GM13976 (cell line): Measurements from ENCODE around the gene MRPL37.
"Not testable (repeated sequence)": the region's sequence is repeated elsewhere in the genome, so short reads cannot be mapped to it uniquely, and the experiment has no call there.

Experiments used
- DNase-seq: peaks from one replicate; pipeline ENCODE4 v3.0.0; 2012; ENCODE audit warnings: low spot score
- in situ Hi-C: fragments of 300-500 bp; cut with MboI; formaldehyde crosslinking; loops from one replicate; pipeline ENCODE4 v1.12.0; 2022; ENCODE audit warnings: low sequenced_read_pairs, mixed read lengths, inconsistent platforms; ENCODE audit not compliant: unreplicated experiment
- TF ChIP-seq, protein P1 (sequence below): IDR thresholded peaks from 2 replicates; pipeline ENCODE4 v1.5.1; 2012; ENCODE audit warnings: borderline replicate concordance, mild to moderate bottlenecking; ENCODE audit not compliant: insufficient read depth; ENCODE audit errors: extremely low read depth, missing control alignments, control extremely low read depth

MRPL37 gene

DNA sequence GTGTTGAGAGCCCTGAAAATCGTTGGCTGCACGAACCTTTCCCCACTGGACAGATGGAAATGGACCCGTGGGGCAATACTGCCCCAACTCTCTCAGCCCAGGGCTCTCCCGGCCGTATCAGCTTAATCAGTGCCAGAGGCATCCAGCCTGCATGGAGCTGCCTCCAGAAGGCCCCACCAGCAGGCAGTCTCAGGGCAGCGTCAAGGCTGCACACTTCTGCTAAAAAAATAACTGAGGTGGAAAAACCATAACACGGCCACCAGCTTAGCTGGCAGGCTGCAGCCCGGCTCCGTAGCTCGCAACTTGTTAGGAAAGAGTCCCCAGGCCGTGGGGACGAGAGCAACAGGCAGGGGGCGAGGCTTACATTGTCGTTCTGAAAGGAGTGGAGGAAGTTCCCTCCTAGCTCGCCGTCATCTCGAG is 27.9 kb downstream of the MRPL37 start:
- in situ Hi-C loops = no loop called here
- DNase-seq = peak; percentile 23
- TF ChIP-seq, protein P1, sequence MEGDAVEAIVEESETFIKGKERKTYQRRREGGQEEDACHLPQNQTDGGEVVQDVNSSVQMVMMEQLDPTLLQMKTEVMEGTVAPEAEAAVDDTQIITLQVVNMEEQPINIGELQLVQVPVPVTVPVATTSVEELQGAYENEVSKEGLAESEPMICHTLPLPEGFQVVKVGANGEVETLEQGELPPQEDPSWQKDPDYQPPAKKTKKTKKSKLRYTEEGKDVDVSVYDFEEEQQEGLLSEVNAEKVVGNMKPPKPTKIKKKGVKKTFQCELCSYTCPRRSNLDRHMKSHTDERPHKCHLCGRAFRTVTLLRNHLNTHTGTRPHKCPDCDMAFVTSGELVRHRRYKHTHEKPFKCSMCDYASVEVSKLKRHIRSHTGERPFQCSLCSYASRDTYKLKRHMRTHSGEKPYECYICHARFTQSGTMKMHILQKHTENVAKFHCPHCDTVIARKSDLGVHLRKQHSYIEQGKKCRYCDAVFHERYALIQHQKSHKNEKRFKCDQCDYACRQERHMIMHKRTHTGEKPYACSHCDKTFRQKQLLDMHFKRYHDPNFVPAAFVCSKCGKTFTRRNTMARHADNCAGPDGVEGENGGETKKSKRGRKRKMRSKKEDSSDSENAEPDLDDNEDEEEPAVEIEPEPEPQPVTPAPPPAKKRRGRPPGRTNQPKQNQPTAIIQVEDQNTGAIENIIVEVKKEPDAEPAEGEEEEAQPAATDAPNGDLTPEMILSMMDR = no peak

DNA sequence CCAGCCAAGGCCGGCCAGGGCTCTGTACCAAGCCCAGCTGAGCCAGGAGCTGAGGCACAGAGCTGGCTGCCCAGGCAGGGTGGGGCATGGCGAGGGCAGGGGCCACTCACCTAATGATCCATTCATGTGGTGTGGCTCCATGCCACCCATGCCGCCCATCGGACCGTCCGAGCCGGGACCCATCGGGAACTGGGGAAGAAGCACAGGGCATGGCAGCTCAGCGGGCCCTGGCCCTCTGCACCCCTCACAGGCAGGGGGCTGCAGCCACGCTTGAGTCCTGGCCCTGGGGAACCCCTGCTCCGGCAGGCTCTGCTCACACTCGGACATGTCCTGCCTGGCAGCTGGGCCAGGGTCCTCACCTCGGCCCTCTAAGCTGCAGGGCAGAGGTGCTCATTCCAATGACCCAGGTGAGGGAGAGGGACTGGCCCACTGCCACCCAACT is 28.7 kb downstream of the MRPL37 start:
- in situ Hi-C loops = no loop called here
- TF ChIP-seq, protein P1 = no peak
- no peak for DNase-seq

DNA sequence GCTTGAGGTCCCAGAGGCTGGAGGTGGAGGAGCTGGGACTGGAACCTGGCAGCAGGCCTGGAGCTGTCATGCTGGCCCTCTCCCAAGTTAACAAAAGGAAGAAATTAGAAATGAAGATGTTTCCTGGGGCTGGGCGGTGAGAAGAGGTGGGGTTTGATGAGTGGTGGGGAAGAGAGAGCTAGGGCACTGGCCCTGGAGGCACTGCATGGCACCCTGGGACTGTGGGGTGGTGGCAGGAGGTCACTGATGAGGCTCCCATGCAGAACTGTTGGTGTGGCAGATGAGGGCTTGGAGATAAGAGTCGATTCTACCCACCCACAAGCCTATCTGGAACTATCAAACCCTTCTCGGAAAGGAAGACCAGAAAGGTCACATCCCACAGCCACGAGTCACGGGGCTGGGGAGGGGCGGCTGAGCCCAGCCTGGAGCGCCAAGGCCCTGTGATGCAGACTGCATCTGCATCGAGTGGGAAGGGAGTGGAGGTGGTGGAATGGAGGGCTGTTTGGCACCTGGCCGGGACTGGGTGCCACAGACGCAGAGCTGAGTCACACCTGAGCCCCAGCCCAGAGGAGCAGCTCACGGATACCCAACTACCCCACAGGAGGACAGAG is 29.4 kb downstream of the MRPL37 start:
- TF ChIP-seq, protein P1 = no peak
- in situ Hi-C loops = no loop called here
- DNase-seq = no peak

DNA sequence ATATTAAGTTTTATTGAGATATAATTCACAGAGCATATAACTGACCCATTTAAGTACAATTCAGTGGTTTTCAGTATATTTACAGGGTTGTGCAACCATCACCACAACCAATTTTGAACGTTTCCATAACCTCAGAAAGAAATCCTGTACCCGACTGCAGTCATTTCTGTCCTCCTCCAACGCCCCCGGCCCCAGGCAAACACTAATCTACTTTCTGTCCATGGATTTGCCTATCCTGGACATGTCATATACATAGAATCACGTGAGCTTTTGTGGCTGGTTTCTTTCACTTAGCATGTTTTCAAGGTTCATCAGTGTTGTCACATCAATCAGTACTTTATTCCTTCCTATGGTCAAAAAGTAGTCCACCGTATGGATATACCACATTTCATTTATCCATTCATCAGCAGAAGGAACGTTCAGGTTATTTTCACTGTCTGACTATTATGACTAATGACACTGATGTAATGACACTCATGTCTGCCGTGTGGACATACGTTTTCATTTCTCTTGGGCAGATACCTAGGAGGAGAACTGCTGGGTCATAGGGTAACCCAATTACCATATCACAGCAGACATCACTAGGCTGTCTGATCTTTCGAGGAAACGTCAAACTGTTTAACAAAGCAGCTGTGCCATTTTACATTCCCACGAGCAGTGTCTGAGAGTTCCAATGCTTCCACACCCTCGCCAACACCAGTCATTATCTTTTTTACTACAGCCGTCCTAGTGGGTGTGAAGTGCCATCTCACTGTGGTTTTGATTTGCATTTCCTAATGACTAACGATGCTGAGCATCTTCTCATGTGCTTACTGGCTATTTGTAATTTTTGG is 30.8 kb downstream of the MRPL37 start:
- in situ Hi-C loops = no loop called here
- TF ChIP-seq, protein P1 = no peak
- DNase-seq = no peak

DNA sequence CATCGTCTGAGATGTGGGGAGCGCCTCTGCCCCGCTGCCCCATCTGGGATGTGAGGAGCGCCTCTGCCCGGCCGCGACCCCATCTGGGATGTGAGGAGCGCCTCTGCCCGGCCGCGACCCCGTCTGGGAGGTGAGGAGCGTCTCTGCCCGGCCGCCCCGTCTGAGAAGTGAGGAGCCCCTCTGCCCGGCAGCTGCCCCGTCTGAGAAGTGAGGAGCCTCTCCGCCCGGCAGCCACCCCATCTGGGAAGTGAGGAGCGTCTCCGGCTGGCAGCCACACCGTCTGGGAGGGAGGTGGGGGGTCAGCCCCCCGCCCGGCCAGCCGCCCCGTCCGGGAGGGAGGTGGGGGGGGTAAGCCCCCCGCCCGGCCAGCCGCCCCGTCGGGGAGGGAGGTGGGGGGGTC is 33.2 kb downstream of the MRPL37 start:
- DNase-seq = not testable (repeated sequence)

DNA sequence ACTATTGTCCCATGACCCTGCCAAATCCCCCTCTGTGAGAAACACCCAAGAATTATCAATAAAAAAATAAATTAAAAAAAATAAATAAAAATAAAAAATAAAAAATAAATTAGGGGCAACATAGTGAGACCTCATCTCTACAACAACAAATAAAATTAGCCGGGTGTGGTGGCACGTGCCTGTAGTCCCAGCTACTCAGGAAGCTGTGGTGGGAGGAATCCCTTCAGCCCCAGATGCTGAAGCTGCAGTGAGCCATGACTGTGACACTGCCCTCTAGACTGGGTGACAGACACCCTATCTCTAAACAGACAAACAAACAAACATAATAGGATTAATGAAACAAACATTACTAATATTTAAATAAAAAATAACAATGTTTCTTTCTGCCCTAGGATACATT is 34.3 kb downstream of the MRPL37 start:
- DNase-seq = no peak
- TF ChIP-seq, protein P1 = no peak
- in situ Hi-C loops = no loop called here

More for the DNA sequence above, 33.2 kb downstream of the MRPL37 start:
- in situ Hi-C loops = not testable (repeated sequence)

DNA sequence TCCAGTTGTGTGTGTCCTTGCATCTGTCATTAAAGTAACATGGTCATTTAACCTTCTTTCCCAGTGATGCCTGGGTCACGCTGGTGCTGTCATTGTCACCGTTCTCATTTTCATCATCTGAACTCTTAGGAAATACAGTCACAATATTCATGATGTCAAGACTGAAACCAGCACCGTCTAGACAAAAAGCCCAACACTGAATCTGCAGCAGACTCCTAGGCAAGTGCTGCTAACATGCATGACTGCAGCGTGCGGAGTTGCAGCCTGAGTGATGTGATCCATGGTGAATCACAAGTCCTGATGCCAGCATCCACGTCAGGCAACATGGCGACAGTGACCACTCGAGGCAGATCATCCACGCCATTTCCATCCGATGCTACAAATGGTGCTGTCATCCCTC is 37.6 kb downstream of the MRPL37 start:
- no peak for DNase-seq
- TF ChIP-seq, protein P1 = no peak
- in situ Hi-C loops = no loop called here
